Upper lobe of left lung (tissue), 6 donors: ENCODE results near the gene SOX8. TPM values are rescaled to one million over a fixed set of nuclear protein-coding genes. Genes with fewer than 3 reads are reported as not detected.

Source experiments
- ATAC-seq, 2 donors: fragments of 200-7000 bp; cut with Tn5 transposase; one replicate each; pipeline ENCODE4 v1.9.1; 2022; ENCODE audit warnings: mild to moderate bottlenecking in 2 of 2, moderate library complexity in 2 of 2; ENCODE audit not compliant: low FRiP score in 2 of 2
- DNase-seq, 2 donors: peaks; one replicate each; pipeline ENCODE4 v3.0.0-alpha.2; 2019 to 2020
- H3K27ac ChIP-seq, 4 donors: fragments of 200-600 bp; sonication (generic); one replicate each; pipeline ENCODE4 v1.5.1; 2016 to 2019
- H3K27me3 ChIP-seq, 4 donors: fragments of 200-600 bp; sonication (generic); one replicate each; pipeline ENCODE4 v1.5.1; 2017 to 2019
- H3K36me3 ChIP-seq, 4 donors: fragments of 200-600 bp; sonication (generic); one replicate each; pipeline ENCODE4 v1.5.1; 2016 to 2019
- H3K4me1 ChIP-seq, 4 donors: fragments of 200-600 bp; sonication (generic); one replicate each; pipeline ENCODE4 v1.5.1; 2018 to 2019
- H3K4me3 ChIP-seq, 4 donors: fragments of 200-600 bp; sonication (generic); one replicate each; pipeline ENCODE4 v1.5.1; 2017 to 2019; ENCODE audit warnings: mild to moderate bottlenecking in 2 of 4, moderate library complexity in 1 of 4
- H3K9me3 ChIP-seq, 4 donors: fragments of 200-600 bp; sonication (generic); one replicate each; pipeline ENCODE4 v1.5.1; 2018 to 2019
- CTCF ChIP-seq, 6 experiments: fragments of 450-650 bp in 4 of 6; fragments of 200-600 bp in 2 of 6; sonication (generic) in 2 of 6; IDR thresholded peaks; one replicate each; pipeline ENCODE4 v1.5.1; 2016 to 2019; ENCODE audit warnings: antibody characterized with exemption in 6 of 6
- EP300 ChIP-seq, 4 donors: sonication (generic); formaldehyde crosslinking; IDR thresholded peaks; one replicate each; pipeline ENCODE4 v1.5.1; 2017; ENCODE audit warnings: antibody characterized with exemption in 4 of 4, control low read depth in 2 of 4
- POLR2A ChIP-seq, 4 donors: fragments of 450-650 bp; IDR thresholded peaks; one replicate each; pipeline ENCODE4 v1.5.1; 2016 to 2017; ENCODE audit warnings: antibody characterized with exemption in 4 of 4, mild to moderate bottlenecking in 2 of 4
- POLR2AphosphoS5 ChIP-seq, 2 donors: sonication (generic); formaldehyde crosslinking; IDR thresholded peaks; one replicate each; pipeline ENCODE4 v1.5.1; 2017; ENCODE audit warnings: antibody characterized with exemption in 2 of 2
- WGBS, 2 donors: methylation state at CpG; one replicate each; pipeline ENCODE4 v1.1.5; 2017 to 2018; 5-methylcytosine and 5-hydroxymethylcytosine counted together
- total RNA-seq, 6 donors: library from RNA; depleted of rRNA in 4 of 6; stranded (reverse); fragments of >200 nt in 4 of 6; gene quantifications; one replicate each; pipeline versions ENCODE4 v1.1.0 to v1.2.1, GENCODE V29; 2016 to 2021
- donor health status: DM: no; HTN: no; CAD: no; lungs with moderate emphysema.
- donor health status: DM: no; HTN: yes; CAD: no; lungs with severe emphysema.

The SOX8 gene
- total RNA-seq, 6 donors from 2014 or later: 0.14 to 1.1 (median 0.57) TPM

- Histone ChIP-seq H3K27ac (no peak overlapping the region), H3K36me3 (no peaks in the 10 kb centered on the region), H3K9me3 (peaks cover 0 to 16% (median 6%) of the 10 kb centered on the region in 4 donors), H3K4me3 (no peak overlapping the region), H3K27me3 (no peaks in the 10 kb centered on the region), H3K4me1 (no peaks in the 10 kb centered on the region)
- TF ChIP-seq EP300 (IDR thresholded peaks at IDR 0.05) (no peak), POLR2A (IDR thresholded peaks at IDR 0.05) (no peak), POLR2AphosphoS5 (IDR thresholded peaks at IDR 0.05) (no peak), CTCF (IDR thresholded peaks at IDR 0.05) (no peak)
- ATAC-seq (no peak), DNase-seq (no peak)
- WGBS, 2 donors: 62 to 66% methylated on average over 6 to 8 of the region's 9 CpGs
Observed at GRCh38 chr16:991773-992172, 10.2 kb downstream of the SOX8 start.

GRCh38 chr16:993731-994130 lies 12.2 kb downstream of the SOX8 start:
- no peak for DNase-seq

DNA sequence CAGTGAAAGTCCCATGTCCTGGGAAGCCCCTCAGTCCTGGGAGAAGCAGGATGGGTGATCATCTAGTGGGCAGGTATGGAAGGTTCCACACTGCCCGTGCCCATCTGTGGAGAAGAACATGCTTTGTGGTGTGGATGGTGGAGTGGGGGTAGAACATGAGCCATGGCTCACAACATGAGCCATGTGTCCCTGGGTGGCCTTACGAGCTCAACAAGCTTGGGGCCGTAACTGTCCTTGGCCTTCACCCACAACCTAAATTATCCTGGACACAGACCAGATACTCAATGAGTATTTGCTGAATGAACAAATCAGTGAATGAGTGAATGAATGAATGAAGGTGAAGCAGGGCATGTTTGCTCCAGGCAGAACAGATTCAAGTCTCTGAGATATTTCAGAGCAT lies 13.5 kb downstream of the SOX8 start:
- Histone ChIP-seq H3K27me3 (no peaks in the 10 kb centered on the region), H3K27ac (no peak overlapping the region), H3K9me3 (peaks cover 0 to 16% (median 6%) of the 10 kb centered on the region in 4 donors), H3K4me1 (peaks cover 0 to 12% (median 9%) of the 10 kb centered on the region in 4 donors), H3K36me3 (no peaks in the 10 kb centered on the region), H3K4me3 (no peak overlapping the region)
- TF ChIP-seq POLR2AphosphoS5 (IDR thresholded peaks at IDR 0.05) (no peak), CTCF (IDR thresholded peaks at IDR 0.05) (no peak), POLR2A (IDR thresholded peaks at IDR 0.05) (no peak), EP300 (IDR thresholded peaks at IDR 0.05) (no peak)
- ATAC-seq (no peak), DNase-seq (no peak)
- WGBS, 2 donors: 85 to 87% methylated on average over 3 of the region's 3 CpGs

More at GRCh38 chr16:993731-994130, 12.2 kb downstream of the SOX8 start:
- H3K36me3 ChIP-seq: no peaks in the 10 kb centered on the region
- peaks cover 0 to 12% (median 9%) of the 10 kb centered on the region in 4 donors for H3K4me1 ChIP-seq
- H3K27me3 ChIP-seq: no peaks in the 10 kb centered on the region
- whole genome bisulfite sequencing, 2 donors: 76 to 77% methylated on average over 3 of the region's 3 CpGs
- TF ChIP-seq EP300 (IDR thresholded peaks at IDR 0.05): no peak
- no peak for TF ChIP-seq CTCF (IDR thresholded peaks at IDR 0.05)
- no peak for TF ChIP-seq POLR2A (IDR thresholded peaks at IDR 0.05)
- TF ChIP-seq POLR2AphosphoS5 (IDR thresholded peaks at IDR 0.05): no peak
- peaks cover 0 to 16% (median 6%) of the 10 kb centered on the region in 4 donors for H3K9me3 ChIP-seq
- no peak overlapping the region for H3K4me3 ChIP-seq
- no peak for ATAC-seq
- no peak overlapping the region for H3K27ac ChIP-seq

- DNase-seq (no peak), ATAC-seq (no peak)
- Histone ChIP-seq H3K36me3 (no peaks in the 10 kb centered on the region), H3K9me3 (peaks cover 0 to 16% (median 6%) of the 10 kb centered on the region in 4 donors), H3K4me3 (no peak overlapping the region), H3K27me3 (no peaks in the 10 kb centered on the region), H3K4me1 (peaks cover 0 to 12% (median 9%) of the 10 kb centered on the region in 4 donors), H3K27ac (no peak overlapping the region)
- no peak for TF ChIP-seq POLR2A (IDR thresholded peaks at IDR 0.05)
- TF ChIP-seq POLR2AphosphoS5 (IDR thresholded peaks at IDR 0.05): no peak
- no peak for TF ChIP-seq EP300 (IDR thresholded peaks at IDR 0.05)
- no peak for TF ChIP-seq CTCF (IDR thresholded peaks at IDR 0.05)
- 93% methylated on average over 3 of the region's 3 CpGs; no CpG with 5 or more reads in 1 of the 2 donors for WGBS, 2 donors
Observed at GRCh38 chr16:995783-996182, 14.2 kb downstream of the SOX8 start.

DNA sequence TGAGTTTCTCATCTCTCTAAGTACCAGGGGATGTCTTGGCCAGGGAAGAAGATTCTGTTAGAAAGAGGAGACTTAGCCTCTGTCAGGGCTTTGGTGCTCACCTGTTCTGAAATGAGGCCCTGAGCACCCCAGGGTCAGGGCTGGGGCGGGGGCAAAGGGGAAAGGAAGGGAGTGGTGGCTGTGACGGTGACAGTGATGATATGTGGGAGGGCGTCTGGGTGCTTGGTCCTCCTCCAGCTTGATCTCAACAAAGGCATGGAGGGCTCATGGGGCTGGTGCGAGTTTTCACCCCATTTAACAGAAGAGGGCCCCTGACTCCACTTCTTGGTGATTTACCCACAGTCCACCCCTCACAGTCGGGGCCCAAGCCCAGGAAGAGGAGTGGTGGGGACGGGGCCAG lies 15.1 kb downstream of the SOX8 start:
- ATAC-seq: no peak
- 65 to 81% methylated on average over 3 to 6 of the region's 6 CpGs for WGBS, 2 donors
- no peak for DNase-seq
- H3K27me3 ChIP-seq: no peaks in the 10 kb centered on the region
- H3K4me1 ChIP-seq: peaks cover 0 to 12% (median 9%) of the 10 kb centered on the region in 4 donors
- TF ChIP-seq EP300 (IDR thresholded peaks at IDR 0.05) (no peak), POLR2A (IDR thresholded peaks at IDR 0.05) (no peak), CTCF (IDR thresholded peaks at IDR 0.05) (no peak), POLR2AphosphoS5 (IDR thresholded peaks at IDR 0.05) (no peak)
- peaks cover 0 to 16% (median 6%) of the 10 kb centered on the region in 4 donors for H3K9me3 ChIP-seq
- H3K4me3 ChIP-seq: no peak overlapping the region
- H3K36me3 ChIP-seq: no peaks in the 10 kb centered on the region
- no peak overlapping the region for H3K27ac ChIP-seq
